GM12878 (cell line): ENCODE results near the gene SP6. TPM values are rescaled to one million over a fixed set of nuclear protein-coding genes. Genes with fewer than 3 reads are reported as not detected.

Experiments used
- ATAC-seq: fragments of 200-7000 bp; cut with Tn5 transposase; 3 replicates; pipeline ENCODE4 v1.9.1; 2020; ENCODE audit warnings: mild to moderate bottlenecking, moderate library complexity
- BruUV-seq: library from RNA; stranded (reverse); fragments of 400-500 nt; replicated peaks from 2 replicates; lab custom pipeline; 2021; lab: Mats Ljungman, UMichigan
- CTCF ChIA-PET: fragments of 300-600 bp; sonication (Branson Sonifier 250); formaldehyde crosslinking; extraction: SDS; loops from one replicate; lab custom pipeline; 2021; ENCODE audit warnings: inconsistent platforms; lab: Yijun Ruan, JAX
- POLR2A ChIA-PET: fragments of 350-600 bp; formaldehyde crosslinking; extraction: SDS; loops from one replicate; lab custom pipeline; 2021; ENCODE audit warnings: inconsistent platforms; lab: Charles Lee
- RAD21 ChIA-PET: fragments of 300-600 bp; sonication (Branson Sonifier 250); formaldehyde crosslinking; loops from one replicate; lab custom pipeline; 2023; ENCODE audit warnings: antibody characterized with exemption; ENCODE audit not compliant: unreplicated experiment; lab: Charles Lee
- SMC1A ChIA-PET: fragments of 300-600 bp; sonication (Branson Sonifier 250); formaldehyde crosslinking; loops from one replicate; lab custom pipeline; 2023; ENCODE audit not compliant: unreplicated experiment, uncharacterized antibody; lab: Charles Lee
- DNase-seq: peaks from one replicate; pipeline ENCODE4 v3.0.0-alpha.2; 2011; ENCODE audit warnings: low read depth, low spot score
- FAIRE-seq: peaks from 3 replicates; lab custom pipeline; 2011; peaks lifted over from hg19 to GRCh38; lab: Jason Lieb, UNC
- H2AFZ ChIP-seq: 2 replicates; pipeline ENCODE4 v1.6.0; 2011; ENCODE audit warnings: low read depth, low read length, control low read depth; ENCODE audit not compliant: control insufficient read depth
- H3K27ac ChIP-seq: 2 replicates; pipeline ENCODE4 v1.5.1; 2011; ENCODE audit warnings: control low read depth; ENCODE audit not compliant: control insufficient read depth, insufficient read depth
- H3K27me3 ChIP-seq, 2 experiments: replicated peaks in 1 of 2; 2 replicates each; pipeline versions ENCODE4 v1.6.0 to v1.6.1; 2011; ENCODE audit warnings: low read length in 1 of 2; ENCODE audit not compliant: control insufficient read depth in 2 of 2, insufficient read depth in 2 of 2
- H3K36me3 ChIP-seq, 2 experiments: 2 replicates each; pipeline ENCODE4 v1.5.1; 2011; ENCODE audit warnings: low read length in 1 of 2; ENCODE audit not compliant: control insufficient read depth in 2 of 2, insufficient read depth in 2 of 2
- H3K4me1 ChIP-seq: 2 replicates; pipeline ENCODE4 v1.6.1; 2011; ENCODE audit warnings: mild to moderate bottlenecking, low read length, moderate library complexity, mixed read lengths; ENCODE audit not compliant: control insufficient read depth, insufficient read depth
- H3K4me2 ChIP-seq: 2 replicates; pipeline ENCODE4 v1.6.0; 2011; ENCODE audit warnings: control low read depth; ENCODE audit not compliant: control insufficient read depth, insufficient read depth
- H3K4me3 ChIP-seq: fragments of 200-600 bp; sonication (generic); 2 replicates; pipeline ENCODE4 v1.5.1; 2016
- H3K79me2 ChIP-seq: 2 replicates; pipeline ENCODE4 v1.6.0; 2011; ENCODE audit warnings: low read length; ENCODE audit not compliant: control insufficient read depth, insufficient read depth
- H3K9ac ChIP-seq: 2 replicates; pipeline ENCODE4 v1.8.0; 2011; ENCODE audit warnings: low read length, control low read depth, mixed read lengths; ENCODE audit not compliant: control insufficient read depth, insufficient read depth
- H3K9me3 ChIP-seq: replicated peaks from 3 replicates; pipeline ENCODE4 v1.5.1; 2011; ENCODE audit warnings: mild to moderate bottlenecking, low read length; ENCODE audit not compliant: control insufficient read depth, insufficient read depth
- H4K20me1 ChIP-seq: 2 replicates; pipeline ENCODE4 v1.6.0; 2011; ENCODE audit not compliant: control insufficient read depth, insufficient read depth
- BRCA1 ChIP-seq: IDR thresholded peaks from 2 replicates; pipeline ENCODE4 v1.6.1; 2011; ENCODE audit warnings: low read depth, low read length, improper control_type of control experiment
- FOS ChIP-seq: IDR thresholded peaks from 3 replicates; pipeline ENCODE4 v1.6.1; 2011; ENCODE audit warnings: borderline replicate concordance; ENCODE audit not compliant: insufficient read length; ENCODE audit errors: extremely low read depth
- KDM1A ChIP-seq: fragments of 200-600 bp; sonication (generic); IDR thresholded peaks from 2 replicates; pipeline ENCODE4 v1.6.1; 2016; ENCODE audit warnings: borderline replicate concordance
- MTA3 ChIP-seq: IDR thresholded peaks from 2 replicates; pipeline ENCODE4 v1.6.1; 2012; ENCODE audit warnings: low read length, inconsistent platforms, borderline replicate concordance
- NR2C1 ChIP-seq: fragments of 450-650 bp; IDR thresholded peaks from 2 replicates; pipeline ENCODE4 v1.6.1; 2017; ENCODE audit warnings: antibody characterized with exemption, mild to moderate bottlenecking, moderate library complexity
- WRNIP1 ChIP-seq: IDR thresholded peaks from 2 replicates; pipeline ENCODE4 v1.6.1; 2011; ENCODE audit warnings: low read depth, low read length, improper control_type of control experiment, borderline replicate concordance
- WGBS: methylation state at CpG from one replicate; pipeline ENCODE4 v1.1.6; 2016; ENCODE audit warnings: low lambda C conversion rate; ENCODE audit not compliant: insufficient replicate concordance, insufficient coverage; ENCODE audit errors: missing lambda C conversion rate; 5-methylcytosine and 5-hydroxymethylcytosine counted together
- in situ Hi-C: fragments of 300-500 bp; cut with MboI; formaldehyde crosslinking; loops from 9 replicates; pipeline ENCODE4 v1.14.3; 2018; ENCODE audit warnings: mixed read lengths
- intact Hi-C: fragments of 100-400 bp; cut with micrococcal nuclease; formaldehyde crosslinking; loops from one replicate; pipeline ENCODE4 v1.14.2; 2022; ENCODE audit not compliant: unreplicated experiment
- polyA plus RNA-seq, 11 experiments: library from polyadenylated mRNA; depleted of rRNA in 4 of 11; unstranded in 6 of 11; stranded (reverse) in 5 of 11; fragments of >200 nt; fragmentation: Nextera tagmentation in 4 of 11; fragmentation: Illumina TruSeq in 1 of 11; extraction: Ambion mirVana in 4 of 11; extraction: Trizol in 1 of 11; gene quantifications; 1 replicate in 1 of 11; 2 replicates in 10 of 11; pipeline versions ENCODE4 v1.2.1 to v1.2.3, GENCODE V29; 2011 to 2016; ENCODE audit warnings: inconsistent platforms in 2 of 11, missing spikeins in 2 of 11, low read depth in 1 of 11
- total RNA-seq, 4 experiments: library from RNA; depleted of rRNA in 3 of 4; stranded (reverse); fragments of >200 nt in 3 of 4; fragmentation: Illumina TruSeq in 1 of 4; extraction: Trizol in 1 of 4; gene quantifications; 2 replicates each; pipeline versions ENCODE4 v1.2.1 to v1.2.3, GENCODE V29; 2013 to 2021
- TF ChIP-seq, protein P1 (sequence below): IDR thresholded peaks from 2 replicates; pipeline ENCODE4 v1.6.1; 2012; ENCODE audit warnings: mild to moderate bottlenecking, low read depth, low read length
- TF ChIP-seq, protein P2 (sequence below): fragments of 450-650 bp; IDR thresholded peaks from 2 replicates; pipeline ENCODE4 v1.6.1; 2017; ENCODE audit warnings: mild to moderate bottlenecking, moderate library complexity
- TF ChIP-seq, protein P3 (sequence below): fragments of 450-650 bp; formaldehyde crosslinking; IDR thresholded peaks from 2 replicates; pipeline ENCODE4 v1.5.0; 2022; ENCODE audit warnings: mild to moderate bottlenecking, missing genetic modification characterization

SP6 gene
- total and polyA plus RNA-seq, 10 of the 15 experiments (the other 5 are each of a cell fraction or from before 2014, with no cell fraction given): 0.05 to 0.15 (median 0.06) TPM; not detected in 7

DNA sequence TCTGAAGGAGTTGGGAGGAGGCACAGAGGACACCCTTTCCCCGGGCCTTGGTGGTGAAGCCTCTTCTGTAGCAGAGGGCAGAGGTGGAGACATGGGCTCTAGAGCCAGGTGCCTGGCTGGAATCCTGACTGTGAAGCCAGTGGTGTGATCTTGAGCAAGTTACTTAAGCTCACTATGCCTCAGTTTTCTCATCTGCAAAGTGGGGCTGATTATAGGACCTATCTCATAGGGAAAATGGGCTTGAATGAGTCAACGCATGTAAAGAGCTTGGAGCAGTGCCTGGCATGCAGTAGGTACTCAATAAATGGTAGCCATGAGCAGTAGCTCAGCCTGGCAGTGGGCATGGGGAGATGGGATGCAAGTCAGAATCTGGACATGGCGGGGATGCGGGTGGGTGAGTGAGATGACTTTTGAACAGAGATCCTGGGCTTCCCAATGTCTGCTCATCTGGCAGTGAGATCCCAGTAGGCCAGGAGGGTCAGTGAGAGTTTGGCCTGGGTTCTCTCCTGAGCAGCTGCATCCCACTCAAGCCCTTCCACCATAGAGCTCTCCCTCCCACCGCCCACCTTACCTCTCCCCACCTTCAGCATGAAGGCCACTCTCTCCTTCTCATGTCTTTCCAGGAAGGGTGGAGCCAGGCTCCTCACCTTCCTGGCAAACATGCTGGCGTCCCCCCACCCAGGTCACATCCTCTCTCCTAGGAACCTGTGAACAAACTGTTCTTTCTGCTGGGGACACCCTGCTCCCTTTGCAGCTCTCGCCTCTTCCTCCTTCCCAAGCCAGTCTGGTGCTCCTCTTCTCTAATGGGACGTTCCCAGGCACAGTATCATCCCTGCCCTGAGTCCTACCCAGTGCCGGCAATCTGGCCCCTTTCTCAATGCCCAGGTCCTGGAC is 32.0 kb upstream of the SP6 start (continued):
- TF ChIP-seq, protein P1, sequence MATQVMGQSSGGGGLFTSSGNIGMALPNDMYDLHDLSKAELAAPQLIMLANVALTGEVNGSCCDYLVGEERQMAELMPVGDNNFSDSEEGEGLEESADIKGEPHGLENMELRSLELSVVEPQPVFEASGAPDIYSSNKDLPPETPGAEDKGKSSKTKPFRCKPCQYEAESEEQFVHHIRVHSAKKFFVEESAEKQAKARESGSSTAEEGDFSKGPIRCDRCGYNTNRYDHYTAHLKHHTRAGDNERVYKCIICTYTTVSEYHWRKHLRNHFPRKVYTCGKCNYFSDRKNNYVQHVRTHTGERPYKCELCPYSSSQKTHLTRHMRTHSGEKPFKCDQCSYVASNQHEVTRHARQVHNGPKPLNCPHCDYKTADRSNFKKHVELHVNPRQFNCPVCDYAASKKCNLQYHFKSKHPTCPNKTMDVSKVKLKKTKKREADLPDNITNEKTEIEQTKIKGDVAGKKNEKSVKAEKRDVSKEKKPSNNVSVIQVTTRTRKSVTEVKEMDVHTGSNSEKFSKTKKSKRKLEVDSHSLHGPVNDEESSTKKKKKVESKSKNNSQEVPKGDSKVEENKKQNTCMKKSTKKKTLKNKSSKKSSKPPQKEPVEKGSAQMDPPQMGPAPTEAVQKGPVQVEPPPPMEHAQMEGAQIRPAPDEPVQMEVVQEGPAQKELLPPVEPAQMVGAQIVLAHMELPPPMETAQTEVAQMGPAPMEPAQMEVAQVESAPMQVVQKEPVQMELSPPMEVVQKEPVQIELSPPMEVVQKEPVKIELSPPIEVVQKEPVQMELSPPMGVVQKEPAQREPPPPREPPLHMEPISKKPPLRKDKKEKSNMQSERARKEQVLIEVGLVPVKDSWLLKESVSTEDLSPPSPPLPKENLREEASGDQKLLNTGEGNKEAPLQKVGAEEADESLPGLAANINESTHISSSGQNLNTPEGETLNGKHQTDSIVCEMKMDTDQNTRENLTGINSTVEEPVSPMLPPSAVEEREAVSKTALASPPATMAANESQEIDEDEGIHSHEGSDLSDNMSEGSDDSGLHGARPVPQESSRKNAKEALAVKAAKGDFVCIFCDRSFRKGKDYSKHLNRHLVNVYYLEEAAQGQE: no peak

DNA sequence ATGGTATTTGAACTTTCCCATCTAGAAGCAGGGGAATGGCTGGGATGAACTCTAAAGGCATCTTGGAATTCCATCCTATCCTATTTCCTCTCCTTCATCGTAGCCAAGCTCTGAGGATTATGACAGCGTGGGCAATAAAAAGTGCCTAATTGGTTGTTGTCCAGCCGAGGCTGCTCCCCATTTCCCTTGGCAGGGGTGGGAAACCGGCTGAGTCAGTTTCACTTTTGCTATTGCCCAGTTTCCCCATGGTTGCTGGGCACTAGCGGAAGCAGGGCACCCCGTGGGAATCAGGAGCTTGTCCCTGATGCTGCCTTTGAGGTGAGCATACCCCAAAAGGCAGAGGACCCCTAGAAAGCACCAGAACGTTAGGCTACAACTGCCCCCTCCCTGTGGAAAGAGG is 31.3 kb upstream of the SP6 start:
- H4K20me1 ChIP-seq: no peaks in the 10 kb centered on the region
- CTCF ChIA-PET: interaction anchor here (0.6 to 14.9 kb wide), 3 partner anchors 9 to 1410 kb away, joined by 3 to 502 read pairs (median 3); partner anchors contain the start of genes SCRN2 and SP6
- SMC1A ChIA-PET: interaction anchor here (14.5 kb wide), 1 partner anchor 35 kb away, joined by 231 read pairs; the partner anchor contains the start of genes SCRN2 and SP6
- POLR2A ChIA-PET: interaction anchor here (0.6 kb wide), 1 partner anchor 8 kb away, joined by 3 read pairs; no protein-coding TSS in a partner anchor
- in situ Hi-C loops (no loop called here), intact Hi-C loops (no loop called here)
- WGBS: 10% methylated on average over 7 of the region's 7 CpGs
- ATAC-seq (no peak), FAIRE-seq (no peak), DNase-seq (no peak)
- H3K27me3 ChIP-seq: peaks cover 3 to 4% of the 10 kb centered on the region in 2 experiments; a peak in 3 of 4 replicates
- BruUV-seq: no TSS peak
- no peak overlapping the region for H3K27ac ChIP-seq
- no peak overlapping the region for H2AFZ ChIP-seq
- no peaks in the 10 kb centered on the region for H3K79me2 ChIP-seq
- H3K4me1 ChIP-seq: no peaks in the 10 kb centered on the region
- H3K4me3 ChIP-seq: no peak overlapping the region
- no peak overlapping the region for H3K9ac ChIP-seq
- H3K9me3 ChIP-seq: no peaks in the 10 kb centered on the region
- H3K36me3 ChIP-seq: no peaks in the 10 kb centered on the region
- RAD21 ChIA-PET: no interaction called here
- no peak overlapping the region for H3K4me2 ChIP-seq
- TF ChIP-seq, protein P2, sequence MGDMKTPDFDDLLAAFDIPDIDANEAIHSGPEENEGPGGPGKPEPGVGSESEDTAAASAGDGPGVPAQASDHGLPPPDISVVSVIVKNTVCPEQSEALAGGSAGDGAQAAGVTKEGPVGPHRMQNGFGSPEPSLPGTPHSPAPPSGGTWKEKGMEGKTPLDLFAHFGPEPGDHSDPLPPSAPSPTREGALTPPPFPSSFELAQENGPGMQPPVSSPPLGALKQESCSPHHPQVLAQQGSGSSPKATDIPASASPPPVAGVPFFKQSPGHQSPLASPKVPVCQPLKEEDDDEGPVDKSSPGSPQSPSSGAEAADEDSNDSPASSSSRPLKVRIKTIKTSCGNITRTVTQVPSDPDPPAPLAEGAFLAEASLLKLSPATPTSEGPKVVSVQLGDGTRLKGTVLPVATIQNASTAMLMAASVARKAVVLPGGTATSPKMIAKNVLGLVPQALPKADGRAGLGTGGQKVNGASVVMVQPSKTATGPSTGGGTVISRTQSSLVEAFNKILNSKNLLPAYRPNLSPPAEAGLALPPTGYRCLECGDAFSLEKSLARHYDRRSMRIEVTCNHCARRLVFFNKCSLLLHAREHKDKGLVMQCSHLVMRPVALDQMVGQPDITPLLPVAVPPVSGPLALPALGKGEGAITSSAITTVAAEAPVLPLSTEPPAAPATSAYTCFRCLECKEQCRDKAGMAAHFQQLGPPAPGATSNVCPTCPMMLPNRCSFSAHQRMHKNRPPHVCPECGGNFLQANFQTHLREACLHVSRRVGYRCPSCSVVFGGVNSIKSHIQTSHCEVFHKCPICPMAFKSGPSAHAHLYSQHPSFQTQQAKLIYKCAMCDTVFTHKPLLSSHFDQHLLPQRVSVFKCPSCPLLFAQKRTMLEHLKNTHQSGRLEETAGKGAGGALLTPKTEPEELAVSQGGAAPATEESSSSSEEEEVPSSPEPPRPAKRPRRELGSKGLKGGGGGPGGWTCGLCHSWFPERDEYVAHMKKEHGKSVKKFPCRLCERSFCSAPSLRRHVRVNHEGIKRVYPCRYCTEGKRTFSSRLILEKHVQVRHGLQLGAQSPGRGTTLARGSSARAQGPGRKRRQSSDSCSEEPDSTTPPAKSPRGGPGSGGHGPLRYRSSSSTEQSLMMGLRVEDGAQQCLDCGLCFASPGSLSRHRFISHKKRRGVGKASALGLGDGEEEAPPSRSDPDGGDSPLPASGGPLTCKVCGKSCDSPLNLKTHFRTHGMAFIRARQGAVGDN: no peak
- TF ChIP-seq WRNIP1 (no peak), NR2C1 (no peak), MTA3 (no peak), BRCA1 (no peak), FOS (no peak), KDM1A (no peak)
- TF ChIP-seq, protein P3, sequence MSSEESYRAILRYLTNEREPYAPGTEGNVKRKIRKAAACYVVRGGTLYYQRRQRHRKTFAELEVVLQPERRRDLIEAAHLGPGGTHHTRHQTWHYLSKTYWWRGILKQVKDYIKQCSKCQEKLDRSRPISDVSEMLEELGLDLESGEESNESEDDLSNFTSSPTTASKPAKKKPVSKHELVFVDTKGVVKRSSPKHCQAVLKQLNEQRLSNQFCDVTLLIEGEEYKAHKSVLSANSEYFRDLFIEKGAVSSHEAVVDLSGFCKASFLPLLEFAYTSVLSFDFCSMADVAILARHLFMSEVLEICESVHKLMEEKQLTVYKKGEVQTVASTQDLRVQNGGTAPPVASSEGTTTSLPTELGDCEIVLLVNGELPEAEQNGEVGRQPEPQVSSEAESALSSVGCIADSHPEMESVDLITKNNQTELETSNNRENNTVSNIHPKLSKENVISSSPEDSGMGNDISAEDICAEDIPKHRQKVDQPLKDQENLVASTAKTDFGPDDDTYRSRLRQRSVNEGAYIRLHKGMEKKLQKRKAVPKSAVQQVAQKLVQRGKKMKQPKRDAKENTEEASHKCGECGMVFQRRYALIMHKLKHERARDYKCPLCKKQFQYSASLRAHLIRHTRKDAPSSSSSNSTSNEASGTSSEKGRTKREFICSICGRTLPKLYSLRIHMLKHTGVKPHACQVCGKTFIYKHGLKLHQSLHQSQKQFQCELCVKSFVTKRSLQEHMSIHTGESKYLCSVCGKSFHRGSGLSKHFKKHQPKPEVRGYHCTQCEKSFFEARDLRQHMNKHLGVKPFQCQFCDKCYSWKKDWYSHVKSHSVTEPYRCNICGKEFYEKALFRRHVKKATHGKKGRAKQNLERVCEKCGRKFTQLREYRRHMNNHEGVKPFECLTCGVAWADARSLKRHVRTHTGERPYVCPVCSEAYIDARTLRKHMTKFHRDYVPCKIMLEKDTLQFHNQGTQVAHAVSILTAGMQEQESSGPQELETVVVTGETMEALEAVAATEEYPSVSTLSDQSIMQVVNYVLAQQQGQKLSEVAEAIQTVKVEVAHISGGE: no peak
